Naive thymus-derived CD4-positive, alpha-beta T cell (primary cell): Measurements from ENCODE around the gene GRM5. TPM values are rescaled to one million over a fixed set of nuclear protein-coding genes. Genes with fewer than 3 reads are reported as not detected.
"Not testable (repeated sequence)": the region's sequence is repeated elsewhere in the genome, so short reads cannot be mapped to it uniquely, and the experiment has no call there.

ENCODE experiments used
- ATAC-seq: fragments of 150-1000 bp; cut with Tn5 transposase; 2 replicates; pipeline ENCODE4 v1.10.0; 2021; ENCODE audit warnings: mild to moderate bottlenecking, moderate library complexity
- CTCF ChIA-PET: fragments of 350-600 bp; sonication (Branson Sonifier 250); formaldehyde crosslinking; loops from one replicate; lab custom pipeline; 2021; ENCODE audit warnings: antibody characterized with exemption; lab: Charles Lee
- POLR2A ChIA-PET: fragments of 350-600 bp; sonication (Branson Sonifier 250); formaldehyde crosslinking; loops from one replicate; lab custom pipeline; 2021; ENCODE audit warnings: antibody characterized with exemption, inconsistent platforms; lab: Charles Lee
- DNase-seq, 9 donors: peaks; one replicate each; pipeline versions ENCODE4 v3.0.0 to v3.0.0-alpha.2; 2020 to 2022; ENCODE audit warnings: mixed read lengths in 1 of 9
- H3K27ac ChIP-seq: one replicate; pipeline ENCODE4 v1.7.0; 2013; ENCODE audit warnings: mild to moderate bottlenecking, low read depth, low read length, moderate library complexity
- H3K27me3 ChIP-seq, 2 donors: one replicate each; pipeline ENCODE4 v1.7.0; 2013; ENCODE audit warnings: low read length in 2 of 2, mild to moderate bottlenecking in 2 of 2, moderate library complexity in 2 of 2; ENCODE audit not compliant: control insufficient read depth in 2 of 2, insufficient read depth in 2 of 2
- H3K36me3 ChIP-seq, 3 experiments: 1 replicate in 2 of 3; 2 replicates in 1 of 3; pipeline ENCODE4 v1.7.0; 2013; ENCODE audit warnings: low read length in 3 of 3, mild to moderate bottlenecking in 3 of 3, moderate library complexity in 1 of 3; ENCODE audit not compliant: insufficient read depth in 3 of 3, control insufficient read depth in 2 of 3
- H3K4me1 ChIP-seq, 2 donors: one replicate each; pipeline ENCODE4 v1.7.0; 2013; ENCODE audit warnings: low read length in 2 of 2, mild to moderate bottlenecking in 2 of 2, moderate library complexity in 1 of 2; ENCODE audit not compliant: control insufficient read depth in 2 of 2, insufficient read depth in 2 of 2
- H3K4me3 ChIP-seq: 2 replicates; pipeline ENCODE4 v1.7.0; 2013; ENCODE audit warnings: mild to moderate bottlenecking, low read length
- H3K9me3 ChIP-seq, 3 experiments: 1 replicate in 2 of 3; 2 replicates in 1 of 3; pipeline ENCODE4 v1.7.0; 2013; ENCODE audit warnings: low read length in 3 of 3; ENCODE audit not compliant: control insufficient read depth in 2 of 3
- H3K27ac Mint-ChIP-seq, 9 donors: one replicate each; pipeline ENCODE4 v1.8.0; 2020 to 2022; ENCODE audit warnings: mixed read lengths in 9 of 9, mild to moderate bottlenecking in 8 of 9, moderate library complexity in 5 of 9, inconsistent platforms in 2 of 9
- H3K27me3 Mint-ChIP-seq, 5 donors: one replicate each; pipeline ENCODE4 v1.8.0; 2021 to 2022; ENCODE audit warnings: mixed read lengths in 5 of 5, mild to moderate bottlenecking in 1 of 5
- H3K36me3 Mint-ChIP-seq, 5 donors: one replicate each; pipeline ENCODE4 v1.8.0; 2020 to 2022; ENCODE audit warnings: mixed read lengths in 5 of 5, mild to moderate bottlenecking in 3 of 5, inconsistent platforms in 1 of 5
- H3K4me1 Mint-ChIP-seq, 7 donors: one replicate each; pipeline ENCODE4 v1.8.0; 2020 to 2022; ENCODE audit warnings: mixed read lengths in 7 of 7, mild to moderate bottlenecking in 3 of 7, inconsistent platforms in 1 of 7
- H3K4me3 Mint-ChIP-seq, 10 donors: one replicate each; pipeline ENCODE4 v1.8.0; 2020 to 2022; ENCODE audit warnings: mild to moderate bottlenecking in 10 of 10, mixed read lengths in 10 of 10, moderate library complexity in 6 of 10, inconsistent platforms in 2 of 10
- H3K9me3 Mint-ChIP-seq, 11 donors: one replicate each; pipeline ENCODE4 v1.8.0; 2020 to 2022; ENCODE audit warnings: mixed read lengths in 11 of 11, mild to moderate bottlenecking in 4 of 11, inconsistent platforms in 1 of 11, moderate library complexity in 1 of 11
- intact Hi-C, 2 donors: fragments of 100-400 bp; cut with micrococcal nuclease; formaldehyde crosslinking; loops; one replicate each; pipeline ENCODE4 v1.15.1; 2023
- polyA plus RNA-seq, 2 donors: library from polyadenylated mRNA; unstranded; fragments of 300-500 nt; fragmentation: Illumina TruSeq; gene quantifications; one replicate each; pipeline ENCODE4 v1.2.3, GENCODE V29; 2021
- total RNA-seq, 6 experiments: library from RNA in 5 of 6; stranded (reverse) in 5 of 6; gene quantifications; 1 replicate in 5 of 6; 2 replicates in 1 of 6; pipeline ENCODE4 v1.2.3 and lab custom pipeline; 2021 to 2026

GRM5 gene
- total and polyA plus RNA-seq, 7 experiments from 2014 or later, result not detected

DNA sequence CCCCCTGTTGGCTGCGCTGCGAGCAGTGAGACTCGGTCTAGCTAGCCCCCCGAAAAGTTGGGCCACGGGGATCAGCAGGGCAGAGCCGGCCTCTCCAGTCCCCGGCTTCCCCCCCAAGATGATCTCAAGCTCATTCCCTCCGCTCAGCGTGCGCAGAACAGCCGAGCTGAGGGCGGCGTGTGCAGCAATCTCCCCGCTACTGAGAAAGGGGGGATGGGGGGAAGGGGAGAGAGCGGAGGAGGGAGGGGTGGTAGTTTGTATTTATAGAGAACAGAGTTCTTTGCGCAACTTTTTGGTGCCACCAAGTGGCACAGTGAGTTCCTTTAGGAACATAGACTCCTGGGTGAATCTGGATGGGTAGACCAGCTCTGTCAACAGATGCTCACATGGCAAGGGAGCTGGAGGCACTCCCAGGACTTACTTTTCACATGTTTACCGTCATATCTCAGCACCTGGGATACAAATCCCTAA, 2.3 kb downstream of the GRM5 start:
- DNase-seq, H3K27ac ChIP-seq, ATAC-seq, POLR2A ChIA-PET, H3K4me1 ChIP-seq, H3K27me3 ChIP-seq, H3K36me3 Mint-ChIP-seq, H3K27ac Mint-ChIP-seq, H3K9me3 ChIP-seq, H3K4me3 ChIP-seq, intact Hi-C loops, H3K9me3 Mint-ChIP-seq, H3K36me3 ChIP-seq: not testable (repeated sequence)
- H3K27me3 Mint-ChIP-seq, result peaks cover 49 to 65% (median 56%) of the 10 kb centered on the region in 5 donors
- peaks cover 0 to 31% (median 20%) of the 10 kb centered on the region in 7 donors for H3K4me1 Mint-ChIP-seq
- H3K4me3 Mint-ChIP-seq, result peak overlapping the region in 8 of 10 donors; percentile 14 to 65 (median 40)
- CTCF ChIA-PET, result interaction anchor here (0.6 kb wide), 1 partner anchor 736 kb away, joined by 5 read pairs; no protein-coding TSS in a partner anchor

- H3K4me1 ChIP-seq, H3K4me3 ChIP-seq, intact Hi-C loops, H3K36me3 ChIP-seq, H3K27ac ChIP-seq, H3K27me3 ChIP-seq, H3K9me3 Mint-ChIP-seq, POLR2A ChIA-PET, H3K36me3 Mint-ChIP-seq, CTCF ChIA-PET, H3K9me3 ChIP-seq: not testable (repeated sequence)
- H3K4me3 Mint-ChIP-seq, result peak overlapping the region in 8 of 10 donors; percentile 14 to 68 (median 56)
- ATAC-seq (peak; percentile 34), DNase-seq (peak in 2 of 9 donors; percentile 6 to 10)
- H3K4me1 Mint-ChIP-seq, result peaks cover 0 to 31% (median 20%) of the 10 kb centered on the region in 7 donors
- H3K27me3 Mint-ChIP-seq, result peaks cover 49 to 61% (median 54%) of the 10 kb centered on the region in 5 donors
- H3K27ac Mint-ChIP-seq, result peak overlapping the region in 1 of 9 donors; percentile 36
Measured at GRCh38 chr11:89062771-89063298, 2.9 kb downstream of the GRM5 start.

- H3K9me3 Mint-ChIP-seq, H3K4me1 ChIP-seq, CTCF ChIA-PET, H3K27me3 ChIP-seq, intact Hi-C loops, H3K36me3 Mint-ChIP-seq, POLR2A ChIA-PET, DNase-seq, H3K4me3 ChIP-seq, ATAC-seq, H3K27ac Mint-ChIP-seq, H3K36me3 ChIP-seq, H3K27ac ChIP-seq, H3K9me3 ChIP-seq, H3K4me3 Mint-ChIP-seq: not testable (repeated sequence)
- Mint-ChIP-seq H3K4me1 (peaks cover 0 to 31% (median 20%) of the 10 kb centered on the region in 7 donors), H3K27me3 (peaks cover 42 to 51% (median 46%) of the 10 kb centered on the region in 5 donors)
Measured at GRCh38 chr11:89061839-89062238, 3.9 kb downstream of the GRM5 start.

- H3K27ac Mint-ChIP-seq, H3K9me3 ChIP-seq, CTCF ChIA-PET, H3K4me3 Mint-ChIP-seq, H3K9me3 Mint-ChIP-seq, intact Hi-C loops, H3K36me3 ChIP-seq, POLR2A ChIA-PET, H3K4me1 Mint-ChIP-seq, H3K27me3 ChIP-seq, H3K27ac ChIP-seq, H3K4me3 ChIP-seq, ATAC-seq, H3K4me1 ChIP-seq, H3K36me3 Mint-ChIP-seq, DNase-seq: not testable (repeated sequence)
- peaks cover 6 to 18% (median 9%) of the 10 kb centered on the region in 5 donors for H3K27me3 Mint-ChIP-seq
Measured at GRCh38 chr11:89057406-89057805, 8.4 kb downstream of the GRM5 start.

DNA sequence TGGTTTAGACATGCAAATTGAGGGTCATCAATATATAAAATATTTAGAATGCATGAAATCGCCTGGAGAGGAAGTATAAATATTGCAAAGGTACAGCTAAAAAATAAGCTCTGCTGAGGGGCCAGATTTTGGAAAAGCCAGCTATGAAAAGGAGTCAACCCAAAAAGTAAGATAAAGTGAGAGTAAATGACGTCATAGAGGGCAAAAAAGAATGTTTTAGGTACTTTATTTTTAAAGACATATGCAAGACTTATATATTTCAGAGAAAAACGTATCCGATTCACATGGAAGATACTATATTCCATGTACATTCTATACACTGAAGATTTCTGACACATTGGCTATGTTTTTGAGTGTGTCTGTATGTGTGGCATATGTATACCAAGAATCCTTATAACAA, 13.6 kb downstream of the GRM5 start:
- ChIA-PET CTCF (no interaction called here), POLR2A (no interaction called here)
- no peak for ATAC-seq
- Histone ChIP-seq H3K9me3 (no peaks in the 10 kb centered on the region), H3K4me1 (no peaks in the 10 kb centered on the region), H3K27ac (no peak overlapping the region), H3K4me3 (no peak overlapping the region), H3K27me3 (no peaks in the 10 kb centered on the region), H3K36me3 (no peaks in the 10 kb centered on the region)
- H3K4me1 Mint-ChIP-seq, result no peaks in the 10 kb centered on the region
- peaks cover 0 to 5% (median 0%) of the 10 kb centered on the region in 11 donors for H3K9me3 Mint-ChIP-seq
- no peaks in the 10 kb centered on the region for H3K36me3 Mint-ChIP-seq
- DNase-seq, result no peak
- no peak overlapping the region for H3K4me3 Mint-ChIP-seq
- no peak overlapping the region for H3K27ac Mint-ChIP-seq
- intact Hi-C loops, result no loop called here
- peaks cover 0 to 8% (median 0%) of the 10 kb centered on the region in 5 donors for H3K27me3 Mint-ChIP-seq

GRCh38 chr11:89047159-89047558, 18.6 kb downstream of the GRM5 start:
- intact Hi-C loops, H3K4me3 Mint-ChIP-seq, H3K27me3 Mint-ChIP-seq, DNase-seq, H3K27ac ChIP-seq, H3K4me3 ChIP-seq, H3K4me1 Mint-ChIP-seq, H3K27me3 ChIP-seq, CTCF ChIA-PET, ATAC-seq, H3K4me1 ChIP-seq, H3K36me3 Mint-ChIP-seq, H3K36me3 ChIP-seq, H3K9me3 Mint-ChIP-seq, H3K9me3 ChIP-seq, H3K27ac Mint-ChIP-seq, POLR2A ChIA-PET: not testable (repeated sequence)
